Measurements from ENCODE around the gene TMF1. TPM values are rescaled to one million over a fixed set of nuclear protein-coding genes. Genes with fewer than 3 reads are reported as not detected.
A peak's percentile ranks its signal among the peaks of the same experiment; 100 is the strongest.

The TMF1 gene
- total RNA-seq, 4 donors from 2014 or later: 15.5 to 53.2 (median 39.9) TPM

- intact Hi-C loops (cut with DNase I; ENCODE audit: low total_unique reads) (no loop called here), in situ Hi-C loops (cut with MboI; ENCODE audit: low pct_ligation_motif_present in 1 of 4, low pct_unique_long_range_greater_than_20kb in 1 of 4, low sequenced_read_pairs in 3 of 4) (no loop called here)
- Histone ChIP-seq H3K27me3 (no peaks in the 10 kb centered on the region), H3K36me3 (peaks cover 0 to 4% (median 0%) of the 10 kb centered on the region in 4 donors), H3K9me3 (no peaks in the 10 kb centered on the region), H3K4me1 (peaks cover 24 to 79% (median 36%) of the 10 kb centered on the region in 4 donors), H3K27ac (peak overlapping the region; percentile 30 to 95 (median 80)), H3K4me3 (no peak overlapping the region)
- whole genome bisulfite sequencing, 2 donors (ENCODE audit: low coverage in 1 of 2): 80 to 82% methylated on average over 1 to 5 of the region's 5 CpGs
- DNase-seq: no peak
- no peak for TF ChIP-seq POLR2AphosphoS5 (IDR thresholded peaks at IDR 0.05)
- no peak for TF ChIP-seq CTCF (IDR thresholded peaks at IDR 0.05)
- TF ChIP-seq POLR2A (IDR thresholded peaks at IDR 0.05): no peak
- no peak for TF ChIP-seq EP300 (IDR thresholded peaks at IDR 0.05; ENCODE audit: low read depth)
Observed at GRCh38 chr3:69096299-69096698, 44.2 kb upstream of the TMF1 start.

GRCh38 chr3:69095636-69096035 lies 43.5 kb upstream of the TMF1 start:
- Histone ChIP-seq H3K36me3 (peaks cover 0 to 4% (median 0%) of the 10 kb centered on the region in 4 donors), H3K9me3 (no peaks in the 10 kb centered on the region), H3K27ac (peak overlapping the region; percentile 30 to 95 (median 80)), H3K27me3 (no peaks in the 10 kb centered on the region), H3K4me1 (peaks cover 30 to 82% (median 39%) of the 10 kb centered on the region in 4 donors), H3K4me3 (no peak overlapping the region)
- no peak for DNase-seq
- 78% methylated on average over 5 of the region's 5 CpGs; no CpG with 5 or more reads in 1 of the 2 donors for WGBS, 2 donors (ENCODE audit: low coverage in 1 of 2)
- intact Hi-C loops (cut with DNase I; ENCODE audit: low total_unique reads): no loop called here
- in situ Hi-C loops (cut with MboI; ENCODE audit: low pct_ligation_motif_present in 1 of 4, low pct_unique_long_range_greater_than_20kb in 1 of 4, low sequenced_read_pairs in 3 of 4): no loop called here
- TF ChIP-seq EP300 (IDR thresholded peaks at IDR 0.05; ENCODE audit: low read depth) (no peak), POLR2A (IDR thresholded peaks at IDR 0.05) (no peak), POLR2AphosphoS5 (IDR thresholded peaks at IDR 0.05) (no peak)

GRCh38 chr3:69094467-69095205 lies 42.5 kb upstream of the TMF1 start:
- H3K27ac ChIP-seq: peak overlapping the region; percentile 74 to 95 (median 80)
- no peak for DNase-seq
- 45 to 52% methylated on average over 3 to 8 of the region's 8 CpGs for WGBS, 2 donors (ENCODE audit: low coverage in 1 of 2)
- intact Hi-C loops (cut with DNase I; ENCODE audit: low total_unique reads): no loop called here
- H3K9me3 ChIP-seq: no peaks in the 10 kb centered on the region
- H3K27me3 ChIP-seq: no peaks in the 10 kb centered on the region
- no peaks in the 10 kb centered on the region for H3K36me3 ChIP-seq
- in situ Hi-C loops (cut with MboI; ENCODE audit: low pct_ligation_motif_present in 1 of 4, low pct_unique_long_range_greater_than_20kb in 1 of 4, low sequenced_read_pairs in 3 of 4): no loop called here
- H3K4me1 ChIP-seq: peaks cover 40 to 86% (median 45%) of the 10 kb centered on the region in 4 donors
- TF ChIP-seq POLR2AphosphoS5 (IDR thresholded peaks at IDR 0.05): no peak
- TF ChIP-seq EP300 (IDR thresholded peaks at IDR 0.05; ENCODE audit: low read depth): no peak
- no peak for TF ChIP-seq POLR2A (IDR thresholded peaks at IDR 0.05)
- TF ChIP-seq CTCF (IDR thresholded peaks at IDR 0.05): no peak
- no peak overlapping the region for H3K4me3 ChIP-seq

- Histone ChIP-seq H3K27ac (peak overlapping the region; percentile 74 to 95 (median 80)), H3K36me3 (no peaks in the 10 kb centered on the region), H3K4me3 (peak overlapping the region in 1 of 4 donors; percentile 8), H3K27me3 (no peaks in the 10 kb centered on the region), H3K9me3 (no peaks in the 10 kb centered on the region), H3K4me1 (peaks cover 59 to 95% (median 70%) of the 10 kb centered on the region in 4 donors)
- intact Hi-C loops (cut with DNase I; ENCODE audit: low total_unique reads): no loop called here
- no peak for DNase-seq
- in situ Hi-C loops (cut with MboI; ENCODE audit: low pct_ligation_motif_present in 1 of 4, low pct_unique_long_range_greater_than_20kb in 1 of 4, low sequenced_read_pairs in 3 of 4): no loop called here
- TF ChIP-seq POLR2AphosphoS5 (IDR thresholded peaks at IDR 0.05): peak in 2 of 3 donors; percentile 21 to 28
- TF ChIP-seq POLR2A (IDR thresholded peaks at IDR 0.05): no peak
- 39 to 44% methylated on average over 2 to 4 of the region's 4 CpGs for WGBS, 2 donors (ENCODE audit: low coverage in 1 of 2)
Observed at GRCh38 chr3:69092030-69092516, 39.9 kb upstream of the TMF1 start.

- Histone ChIP-seq H3K27ac (peak overlapping the region; percentile 74 to 95 (median 80)), H3K4me1 (peaks cover 63 to 98% (median 75%) of the 10 kb centered on the region in 4 donors), H3K9me3 (no peaks in the 10 kb centered on the region), H3K36me3 (no peaks in the 10 kb centered on the region), H3K4me3 (peak overlapping the region in 1 of 4 donors; percentile 8), H3K27me3 (no peaks in the 10 kb centered on the region)
- WGBS, 2 donors (ENCODE audit: low coverage in 1 of 2): 61 to 64% methylated on average over 4 to 5 of the region's 5 CpGs
- no peak for TF ChIP-seq EP300 (IDR thresholded peaks at IDR 0.05; ENCODE audit: low read depth)
- no peak for TF ChIP-seq POLR2A (IDR thresholded peaks at IDR 0.05)
- TF ChIP-seq POLR2AphosphoS5 (IDR thresholded peaks at IDR 0.05): no peak
- no peak for TF ChIP-seq CTCF (IDR thresholded peaks at IDR 0.05)
- no peak for DNase-seq
- intact Hi-C loops (cut with DNase I; ENCODE audit: low total_unique reads): no loop called here
- in situ Hi-C loops (cut with MboI; ENCODE audit: low pct_ligation_motif_present in 1 of 4, low pct_unique_long_range_greater_than_20kb in 1 of 4, low sequenced_read_pairs in 3 of 4): no loop called here
Observed at GRCh38 chr3:69091389-69092029, 39.4 kb upstream of the TMF1 start.

All from transverse colon (tissue), 4 donors.